Liver (tissue), 9 donors: ENCODE measurements around the gene BAK1. TPM values are rescaled to one million over a fixed set of nuclear protein-coding genes. Genes with fewer than 3 reads are reported as not detected.

Source experiments
- DNase-seq: peaks from one replicate; pipeline ENCODE4 v3.0.0-alpha.2; 2017; ENCODE audit warnings: low spot score
- H3K27ac ChIP-seq, 2 donors: one replicate each; pipeline ENCODE4 v1.7.0; 2013; ENCODE audit warnings: inconsistent platforms in 2 of 2, low read length in 2 of 2, control low read depth in 1 of 2, low read depth in 1 of 2, mild to moderate bottlenecking in 1 of 2
- H3K27me3 ChIP-seq, 4 donors: one replicate each; pipeline versions ENCODE4 v1.6.1 to v1.7.0; 2013; ENCODE audit warnings: low read length in 3 of 4, inconsistent platforms in 1 of 4, mild to moderate bottlenecking in 1 of 4, moderate library complexity in 1 of 4; ENCODE audit not compliant: control insufficient read depth in 4 of 4, insufficient read depth in 4 of 4
- H3K36me3 ChIP-seq, 4 donors: one replicate each; pipeline versions ENCODE4 v1.6.1 to v1.7.0; 2013; ENCODE audit warnings: low read length in 3 of 4, mild to moderate bottlenecking in 3 of 4, low read depth in 1 of 4, moderate library complexity in 1 of 4; ENCODE audit not compliant: control insufficient read depth in 4 of 4, insufficient read depth in 3 of 4
- H3K4me1 ChIP-seq, 4 donors: one replicate each; pipeline versions ENCODE4 v1.6.1 to v1.7.0; 2013; ENCODE audit warnings: low read length in 3 of 4, mild to moderate bottlenecking in 3 of 4, moderate library complexity in 1 of 4; ENCODE audit not compliant: control insufficient read depth in 4 of 4, insufficient read depth in 4 of 4
- H3K4me3 ChIP-seq, 3 donors: one replicate each; pipeline versions ENCODE4 v1.6.1 to v1.7.0; 2013; ENCODE audit warnings: low read length in 3 of 3, control low read depth in 1 of 3, low read depth in 1 of 3, mild to moderate bottlenecking in 1 of 3
- H3K9ac ChIP-seq, 2 donors: one replicate each; pipeline ENCODE4 v1.7.0; 2013; ENCODE audit warnings: low read length in 2 of 2, mild to moderate bottlenecking in 2 of 2, moderate library complexity in 2 of 2, control low read depth in 1 of 2, low read depth in 1 of 2
- H3K9me3 ChIP-seq, 4 donors: one replicate each; pipeline versions ENCODE4 v1.6.1 to v1.7.0; 2013; ENCODE audit warnings: low read length in 3 of 4; ENCODE audit not compliant: control insufficient read depth in 4 of 4
- EGR1 ChIP-seq, 2 donors: IDR thresholded peaks; 2 replicates each; pipeline ENCODE4 v1.6.1; 2016 to 2018; ENCODE audit warnings: antibody characterized with exemption in 2 of 2, low read depth in 2 of 2
- FOXA1 ChIP-seq: IDR thresholded peaks from 2 replicates; pipeline ENCODE4 v1.6.1; 2016; ENCODE audit warnings: antibody characterized with exemption
- FOXA2 ChIP-seq: IDR thresholded peaks from 2 replicates; pipeline ENCODE4 v1.6.1; 2016; ENCODE audit warnings: antibody characterized with exemption
- GABPA ChIP-seq, 2 donors: IDR thresholded peaks in 1 of 2; conservative IDR thresholded peaks in 1 of 2; 2 replicates each; pipeline ENCODE4 v1.6.1; 2016; ENCODE audit warnings: antibody characterized with exemption in 2 of 2, mild to moderate bottlenecking in 1 of 2, moderate library complexity in 1 of 2
- HNF4A ChIP-seq, 2 donors: conservative IDR thresholded peaks; 2 replicates each; pipeline ENCODE4 v1.6.1; 2016; ENCODE audit warnings: antibody characterized with exemption in 2 of 2, mild to moderate bottlenecking in 2 of 2
- HNF4G ChIP-seq: IDR thresholded peaks from 2 replicates; pipeline ENCODE4 v1.6.1; 2016; ENCODE audit warnings: antibody characterized with exemption
- JUND ChIP-seq, 2 donors: IDR thresholded peaks; 2 replicates each; pipeline ENCODE4 v1.6.1; 2016; ENCODE audit warnings: antibody characterized with exemption in 2 of 2
- NR2F2 ChIP-seq: IDR thresholded peaks from 2 replicates; pipeline ENCODE4 v1.6.1; 2016; ENCODE audit warnings: antibody characterized with exemption
- RXRA ChIP-seq, 2 donors: IDR thresholded peaks; 2 replicates each; pipeline ENCODE4 v1.6.1; 2017 to 2018; ENCODE audit warnings: antibody characterized with exemption in 2 of 2, mild to moderate bottlenecking in 1 of 2
- SP1 ChIP-seq: IDR thresholded peaks from 2 replicates; pipeline ENCODE4 v1.6.1; 2018; ENCODE audit warnings: antibody characterized with exemption, mild to moderate bottlenecking
- TAF1 ChIP-seq: conservative IDR thresholded peaks from 2 replicates; pipeline ENCODE4 v1.6.1; 2016; ENCODE audit warnings: antibody characterized with exemption, mild to moderate bottlenecking
- YY1 ChIP-seq: IDR thresholded peaks from 2 replicates; pipeline ENCODE4 v1.6.1; 2016; ENCODE audit warnings: antibody characterized with exemption, mild to moderate bottlenecking
- WGBS: extraction: QIAGEN DNeasy Blood & Tissue Kit; methylation state at CpG from one replicate; pipeline ENCODE4 v1.1.7; 2013; 5-methylcytosine and 5-hydroxymethylcytosine counted together
- polyA plus RNA-seq, 2 donors: library from polyadenylated mRNA; stranded (reverse) in 1 of 2; unstranded in 1 of 2; fragments of 200-250 nt in 1 of 2; fragments of >200 nt in 1 of 2; fragmentation: Nextera tagmentation in 1 of 2; extraction: Ambion mirVana in 1 of 2; gene quantifications; one replicate each; pipeline versions ENCODE4 v1.2.1 to v1.2.3, GENCODE V29; 2013 to 2015
- total RNA-seq, 2 donors: library from RNA; depleted of rRNA; stranded (reverse); fragments of >200 nt; gene quantifications; one replicate each; pipeline ENCODE4 v1.2.3, GENCODE V29; 2014
- TF ChIP-seq, protein P1 (sequence below): fragments of 150-350 bp; IDR thresholded peaks from 2 replicates; pipeline ENCODE4 v1.5.1; 2017; ENCODE audit warnings: improper control_type of control experiment, low read depth, low read length; ENCODE audit not compliant: missing input control
- TF ChIP-seq, protein P2 (sequence below): IDR thresholded peaks from 2 replicates; pipeline ENCODE4 v1.6.1; 2016; ENCODE audit warnings: antibody characterized with exemption, mild to moderate bottlenecking
- TF ChIP-seq, protein P3 (sequence below): IDR thresholded peaks from 2 replicates; pipeline ENCODE4 v1.6.1; 2016; ENCODE audit warnings: antibody characterized with exemption
- TF ChIP-seq, protein P4 (sequence below): IDR thresholded peaks from 2 replicates; pipeline ENCODE4 v1.6.1; 2016; ENCODE audit warnings: antibody characterized with exemption
- TF ChIP-seq, protein P5 (sequence below): IDR thresholded peaks from 2 replicates; pipeline ENCODE4 v1.6.1; 2016; ENCODE audit warnings: antibody characterized with exemption
- donor health status: healthy.
- donor health status: healthy.
- donor health status: healthy.
- donor health status: healthy.
- donor health status: healthy.

The BAK1 gene
- total and polyA plus RNA-seq, 4 donors: 2.4 to 8.7 (median 5.3) TPM

DNA sequence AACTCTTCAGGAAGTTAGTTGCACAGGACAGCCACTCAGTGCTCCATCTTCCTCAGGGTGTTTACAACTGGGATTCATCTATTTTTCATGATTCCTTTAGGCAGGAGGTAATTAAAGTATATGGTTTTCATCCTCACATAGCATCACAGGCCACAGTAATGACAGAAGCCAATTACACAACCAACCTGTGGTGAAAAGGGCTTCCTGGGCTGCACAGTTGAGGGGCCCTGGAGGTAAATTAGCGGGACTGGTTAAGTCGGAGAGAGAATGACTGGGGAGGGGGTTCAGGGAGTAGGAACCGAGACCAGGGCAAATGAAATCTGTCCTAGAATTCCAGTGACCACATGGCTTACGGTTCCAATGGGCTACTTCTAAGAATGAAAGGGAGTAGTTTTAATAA lies 37.0 kb downstream of the BAK1 start:
- Histone ChIP-seq H3K4me1 (no peaks in the 10 kb centered on the region), H3K9ac (no peak overlapping the region), H3K27me3 (no peaks in the 10 kb centered on the region), H3K4me3 (no peak overlapping the region), H3K36me3 (no peaks in the 10 kb centered on the region), H3K27ac (no peak overlapping the region), H3K9me3 (no peaks in the 10 kb centered on the region)
- WGBS: 91% methylated on average over 4 of the region's 4 CpGs
- no peak for DNase-seq
- TF ChIP-seq HNF4A (conservative IDR thresholded peaks at IDR 0.05) (no peak), JUND (IDR thresholded peaks at IDR 0.05) (no peak), YY1 (no peak), EGR1 (IDR thresholded peaks at IDR 0.05; ENCODE audit: low read depth in 2 of 2) (no peak), SP1 (no peak), NR2F2 (no peak), RXRA (IDR thresholded peaks at IDR 0.05) (no peak), HNF4G (no peak), GABPA (IDR thresholded peaks at IDR 0.05 in 1 of 2, conservative IDR thresholded peaks at IDR 0.05 in 1 of 2) (no peak), FOXA2 (no peak), TAF1 (no peak), FOXA1 (no peak)
- TF ChIP-seq, protein P1, sequence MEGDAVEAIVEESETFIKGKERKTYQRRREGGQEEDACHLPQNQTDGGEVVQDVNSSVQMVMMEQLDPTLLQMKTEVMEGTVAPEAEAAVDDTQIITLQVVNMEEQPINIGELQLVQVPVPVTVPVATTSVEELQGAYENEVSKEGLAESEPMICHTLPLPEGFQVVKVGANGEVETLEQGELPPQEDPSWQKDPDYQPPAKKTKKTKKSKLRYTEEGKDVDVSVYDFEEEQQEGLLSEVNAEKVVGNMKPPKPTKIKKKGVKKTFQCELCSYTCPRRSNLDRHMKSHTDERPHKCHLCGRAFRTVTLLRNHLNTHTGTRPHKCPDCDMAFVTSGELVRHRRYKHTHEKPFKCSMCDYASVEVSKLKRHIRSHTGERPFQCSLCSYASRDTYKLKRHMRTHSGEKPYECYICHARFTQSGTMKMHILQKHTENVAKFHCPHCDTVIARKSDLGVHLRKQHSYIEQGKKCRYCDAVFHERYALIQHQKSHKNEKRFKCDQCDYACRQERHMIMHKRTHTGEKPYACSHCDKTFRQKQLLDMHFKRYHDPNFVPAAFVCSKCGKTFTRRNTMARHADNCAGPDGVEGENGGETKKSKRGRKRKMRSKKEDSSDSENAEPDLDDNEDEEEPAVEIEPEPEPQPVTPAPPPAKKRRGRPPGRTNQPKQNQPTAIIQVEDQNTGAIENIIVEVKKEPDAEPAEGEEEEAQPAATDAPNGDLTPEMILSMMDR: no peak
- TF ChIP-seq, protein P2, sequence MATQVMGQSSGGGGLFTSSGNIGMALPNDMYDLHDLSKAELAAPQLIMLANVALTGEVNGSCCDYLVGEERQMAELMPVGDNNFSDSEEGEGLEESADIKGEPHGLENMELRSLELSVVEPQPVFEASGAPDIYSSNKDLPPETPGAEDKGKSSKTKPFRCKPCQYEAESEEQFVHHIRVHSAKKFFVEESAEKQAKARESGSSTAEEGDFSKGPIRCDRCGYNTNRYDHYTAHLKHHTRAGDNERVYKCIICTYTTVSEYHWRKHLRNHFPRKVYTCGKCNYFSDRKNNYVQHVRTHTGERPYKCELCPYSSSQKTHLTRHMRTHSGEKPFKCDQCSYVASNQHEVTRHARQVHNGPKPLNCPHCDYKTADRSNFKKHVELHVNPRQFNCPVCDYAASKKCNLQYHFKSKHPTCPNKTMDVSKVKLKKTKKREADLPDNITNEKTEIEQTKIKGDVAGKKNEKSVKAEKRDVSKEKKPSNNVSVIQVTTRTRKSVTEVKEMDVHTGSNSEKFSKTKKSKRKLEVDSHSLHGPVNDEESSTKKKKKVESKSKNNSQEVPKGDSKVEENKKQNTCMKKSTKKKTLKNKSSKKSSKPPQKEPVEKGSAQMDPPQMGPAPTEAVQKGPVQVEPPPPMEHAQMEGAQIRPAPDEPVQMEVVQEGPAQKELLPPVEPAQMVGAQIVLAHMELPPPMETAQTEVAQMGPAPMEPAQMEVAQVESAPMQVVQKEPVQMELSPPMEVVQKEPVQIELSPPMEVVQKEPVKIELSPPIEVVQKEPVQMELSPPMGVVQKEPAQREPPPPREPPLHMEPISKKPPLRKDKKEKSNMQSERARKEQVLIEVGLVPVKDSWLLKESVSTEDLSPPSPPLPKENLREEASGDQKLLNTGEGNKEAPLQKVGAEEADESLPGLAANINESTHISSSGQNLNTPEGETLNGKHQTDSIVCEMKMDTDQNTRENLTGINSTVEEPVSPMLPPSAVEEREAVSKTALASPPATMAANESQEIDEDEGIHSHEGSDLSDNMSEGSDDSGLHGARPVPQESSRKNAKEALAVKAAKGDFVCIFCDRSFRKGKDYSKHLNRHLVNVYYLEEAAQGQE: no peak
- TF ChIP-seq, protein P3, sequence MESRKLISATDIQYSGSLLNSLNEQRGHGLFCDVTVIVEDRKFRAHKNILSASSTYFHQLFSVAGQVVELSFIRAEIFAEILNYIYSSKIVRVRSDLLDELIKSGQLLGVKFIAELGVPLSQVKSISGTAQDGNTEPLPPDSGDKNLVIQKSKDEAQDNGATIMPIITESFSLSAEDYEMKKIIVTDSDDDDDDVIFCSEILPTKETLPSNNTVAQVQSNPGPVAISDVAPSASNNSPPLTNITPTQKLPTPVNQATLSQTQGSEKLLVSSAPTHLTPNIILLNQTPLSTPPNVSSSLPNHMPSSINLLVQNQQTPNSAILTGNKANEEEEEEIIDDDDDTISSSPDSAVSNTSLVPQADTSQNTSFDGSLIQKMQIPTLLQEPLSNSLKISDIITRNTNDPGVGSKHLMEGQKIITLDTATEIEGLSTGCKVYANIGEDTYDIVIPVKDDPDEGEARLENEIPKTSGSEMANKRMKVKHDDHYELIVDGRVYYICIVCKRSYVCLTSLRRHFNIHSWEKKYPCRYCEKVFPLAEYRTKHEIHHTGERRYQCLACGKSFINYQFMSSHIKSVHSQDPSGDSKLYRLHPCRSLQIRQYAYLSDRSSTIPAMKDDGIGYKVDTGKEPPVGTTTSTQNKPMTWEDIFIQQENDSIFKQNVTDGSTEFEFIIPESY: no peak
- TF ChIP-seq, protein P4, sequence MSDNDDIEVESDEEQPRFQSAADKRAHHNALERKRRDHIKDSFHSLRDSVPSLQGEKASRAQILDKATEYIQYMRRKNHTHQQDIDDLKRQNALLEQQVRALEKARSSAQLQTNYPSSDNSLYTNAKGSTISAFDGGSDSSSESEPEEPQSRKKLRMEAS: no peak
- TF ChIP-seq, protein P5, sequence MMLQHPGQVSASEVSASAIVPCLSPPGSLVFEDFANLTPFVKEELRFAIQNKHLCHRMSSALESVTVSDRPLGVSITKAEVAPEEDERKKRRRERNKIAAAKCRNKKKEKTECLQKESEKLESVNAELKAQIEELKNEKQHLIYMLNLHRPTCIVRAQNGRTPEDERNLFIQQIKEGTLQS: no peak

DNA sequence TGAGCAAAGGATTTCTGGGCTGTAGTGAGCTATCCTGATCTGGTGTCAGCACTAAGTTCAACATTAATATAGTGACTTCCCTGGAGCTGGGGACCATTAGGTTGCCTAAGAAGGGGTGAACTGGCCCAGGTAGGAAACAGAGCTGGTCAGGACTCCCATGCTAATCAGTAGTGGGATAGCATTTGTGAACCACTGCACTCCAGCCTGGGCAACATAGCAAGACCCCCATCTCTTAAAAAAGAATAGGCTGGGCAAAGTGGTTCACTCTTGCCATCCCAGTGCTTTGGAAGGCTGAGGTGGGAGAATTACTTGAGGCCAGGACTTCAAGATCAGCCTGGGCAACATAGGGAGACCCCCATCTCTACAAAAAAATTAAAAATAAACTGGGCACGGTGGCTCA lies 39.3 kb downstream of the BAK1 start:
- Histone ChIP-seq H3K9me3 (no peaks in the 10 kb centered on the region), H3K27ac (no peak overlapping the region), H3K4me1 (no peaks in the 10 kb centered on the region), H3K27me3 (no peaks in the 10 kb centered on the region), H3K9ac (no peak overlapping the region), H3K4me3 (no peak overlapping the region), H3K36me3 (no peaks in the 10 kb centered on the region)
- WGBS: 100% methylated on average over 1 of the region's 1 CpG
- DNase-seq: no peak
- TF ChIP-seq NR2F2 (no peak), HNF4G (no peak), YY1 (no peak), FOXA2 (no peak), JUND (IDR thresholded peaks at IDR 0.05) (no peak), SP1 (no peak), TAF1 (no peak), EGR1 (IDR thresholded peaks at IDR 0.05; ENCODE audit: low read depth in 2 of 2) (no peak), FOXA1 (no peak), RXRA (IDR thresholded peaks at IDR 0.05) (no peak)
- TF ChIP-seq, protein P1: no peak
- TF ChIP-seq, protein P5: no peak
- TF ChIP-seq, protein P4: no peak
